GM18526 (cell line): ENCODE results near the gene TFB2M.

Experiments
- POLR2A ChIP-seq: IDR thresholded peaks from 3 replicates; pipeline ENCODE4 v1.6.1; 2011; ENCODE audit not compliant: insufficient read length; ENCODE audit errors: extremely low read depth

Gene TFB2M

GRCh38 chr1:246588159-246588721 is 22.2 kb upstream of the TFB2M start:
- no peak for TF ChIP-seq POLR2A

- no peak for TF ChIP-seq POLR2A
Observed at GRCh38 chr1:246587606-246588005, 21.5 kb upstream of the TFB2M start.

GRCh38 chr1:246587032-246587431 is 21.0 kb upstream of the TFB2M start:
- no peak for TF ChIP-seq POLR2A

- TF ChIP-seq POLR2A: no peak
Observed at GRCh38 chr1:246583448-246584185, 17.6 kb upstream of the TFB2M start.

GRCh38 chr1:246583056-246583440 is 17.0 kb upstream of the TFB2M start:
- TF ChIP-seq POLR2A: no peak

- no peak for TF ChIP-seq POLR2A
Observed at GRCh38 chr1:246582301-246583055, 16.4 kb upstream of the TFB2M start.

- TF ChIP-seq POLR2A: no peak
Observed at GRCh38 chr1:246580497-246581370, 14.7 kb upstream of the TFB2M start.

GRCh38 chr1:246579818-246580217 is 13.8 kb upstream of the TFB2M start:
- no peak for TF ChIP-seq POLR2A

GRCh38 chr1:246577720-246578106 is 11.7 kb upstream of the TFB2M start:
- TF ChIP-seq POLR2A: no peak

GRCh38 chr1:246577082-246577719 is 11.1 kb upstream of the TFB2M start:
- TF ChIP-seq POLR2A: no peak

- TF ChIP-seq POLR2A: no peak
Observed at GRCh38 chr1:246576709-246577032, 10.6 kb upstream of the TFB2M start.

- no peak for TF ChIP-seq POLR2A
Observed at GRCh38 chr1:246573491-246573890, 7.4 kb upstream of the TFB2M start.

GRCh38 chr1:246572785-246573184 is 6.7 kb upstream of the TFB2M start:
- TF ChIP-seq POLR2A: no peak

- no peak for TF ChIP-seq POLR2A
Observed at GRCh38 chr1:246571953-246572352, 5.9 kb upstream of the TFB2M start.

GRCh38 chr1:246569248-246570238 is 3.5 kb upstream of the TFB2M start:
- no peak for TF ChIP-seq POLR2A
